Inflammatory macrophage treated with lipopolysaccharide for 4 hours (primary cell): ENCODE data around the gene ABCC10.
"Not testable (repeated sequence)": the region's sequence is repeated elsewhere in the genome, so short reads cannot be mapped to it uniquely, and the experiment has no call there.

ENCODE experiments used
- DNase-seq: peaks from one replicate; pipeline ENCODE4 v3.0.0-alpha.2; 2020

Gene ABCC10

GRCh38 chr6:43497689-43498088, 70.3 kb downstream of the ABCC10 start:
- no peak for DNase-seq

GRCh38 chr6:43498291-43498690, 71.0 kb downstream of the ABCC10 start:
- DNase-seq: not testable (repeated sequence)

GRCh38 chr6:43499028-43499815, 71.9 kb downstream of the ABCC10 start:
- no peak for DNase-seq
